HepG2 (cell line): ENCODE measurements around the gene ALG8. TPM values are rescaled to one million over a fixed set of nuclear protein-coding genes. Genes with fewer than 3 reads are reported as not detected.

Source experiments
- HDAC2 ChIP-seq: sonication (generic); formaldehyde crosslinking; IDR thresholded peaks from 2 replicates; pipeline ENCODE4 v1.4.0; 2020; ENCODE audit warnings: missing genetic modification reagents
- MATR3 ChIP-seq: sonication (generic); formaldehyde crosslinking; IDR thresholded peaks from 2 replicates; pipeline ENCODE4 v1.4.0; 2020; ENCODE audit warnings: missing genetic modification reagents
- MXI1 ChIP-seq: IDR thresholded peaks from 3 replicates; pipeline ENCODE4 v1.6.1; 2012; ENCODE audit warnings: low read depth, low read length, inconsistent platforms, borderline replicate concordance
- NR2C2 ChIP-seq: sonication (generic); formaldehyde crosslinking; IDR thresholded peaks from 2 replicates; pipeline ENCODE4 v1.4.0; 2020; ENCODE audit warnings: missing genetic modification reagents, mild to moderate bottlenecking, moderate library complexity, borderline replicate concordance
- RFX1 ChIP-seq: fragments of 450-650 bp; IDR thresholded peaks from 2 replicates; pipeline ENCODE4 v1.6.1; 2017
- RXRB ChIP-seq: IDR thresholded peaks from 2 replicates; pipeline ENCODE4 v1.6.1; 2016; ENCODE audit warnings: borderline replicate concordance, missing genetic modification reagents, missing compliant biosample characterization
- SAFB2 ChIP-seq: sonication (generic); formaldehyde crosslinking; IDR thresholded peaks from 2 replicates; pipeline ENCODE4 v1.5.1; 2020; ENCODE audit warnings: missing genetic modification reagents, low read depth, mild to moderate bottlenecking, borderline replicate concordance
- SIX4 ChIP-seq: sonication (generic); formaldehyde crosslinking; IDR thresholded peaks from 2 replicates; pipeline ENCODE4 v1.4.0; 2020; ENCODE audit warnings: missing genetic modification reagents
- SNRNP70 ChIP-seq: fragments of 200-400 bp; formaldehyde crosslinking; IDR thresholded peaks from 2 replicates; pipeline ENCODE4 v1.6.1; 2017; ENCODE audit warnings: mild to moderate bottlenecking, low read depth, low read length, moderate library complexity
- YEATS2 ChIP-seq: sonication (generic); formaldehyde crosslinking; IDR thresholded peaks from 2 replicates; pipeline ENCODE4 v1.4.0; 2020; ENCODE audit warnings: missing genetic modification reagents, borderline replicate concordance
- ZBTB7A ChIP-seq: sonication (generic); formaldehyde crosslinking; IDR thresholded peaks from 2 replicates; pipeline ENCODE4 v1.8.0; 2022; ENCODE audit warnings: mild to moderate bottlenecking, missing genetic modification reagents
- ZFP36L2 ChIP-seq: sonication (generic); formaldehyde crosslinking; IDR thresholded peaks from 2 replicates; pipeline ENCODE4 v1.4.0; 2020; ENCODE audit warnings: missing genetic modification reagents
- ZMYM3 ChIP-seq: sonication (generic); formaldehyde crosslinking; IDR thresholded peaks from 2 replicates; pipeline ENCODE4 v1.5.1; 2020; ENCODE audit warnings: mild to moderate bottlenecking, missing genetic modification reagents
- ZNF138 ChIP-seq: sonication (generic); formaldehyde crosslinking; IDR thresholded peaks from 2 replicates; pipeline ENCODE4 v1.5.0; 2020; ENCODE audit warnings: mild to moderate bottlenecking, low read depth, missing genetic modification reagents
- ZNF326 ChIP-seq: sonication (generic); formaldehyde crosslinking; IDR thresholded peaks from 2 replicates; pipeline ENCODE4 v1.4.0; 2020; ENCODE audit warnings: missing genetic modification reagents, borderline replicate concordance
- ZNF337 ChIP-seq: sonication (generic); formaldehyde crosslinking; IDR thresholded peaks from 2 replicates; pipeline ENCODE4 v1.5.1; 2020; ENCODE audit warnings: missing genetic modification reagents, low read depth, mild to moderate bottlenecking, borderline replicate concordance
- ZNF563 ChIP-seq: sonication (generic); formaldehyde crosslinking; IDR thresholded peaks from 2 replicates; pipeline ENCODE4 v1.8.0; 2022; ENCODE audit warnings: mild to moderate bottlenecking, moderate library complexity, missing genetic modification reagents
- ZNF670 ChIP-seq: sonication (generic); formaldehyde crosslinking; IDR thresholded peaks from 2 replicates; pipeline ENCODE4 v1.8.0; 2022; ENCODE audit warnings: mild to moderate bottlenecking, missing genetic modification reagents, borderline replicate concordance
- polyA plus RNA-seq, 8 experiments: library from polyadenylated mRNA; depleted of rRNA in 3 of 8; stranded (reverse) in 7 of 8; unstranded in 1 of 8; fragments of >200 nt; fragmentation: Illumina TruSeq in 4 of 8; extraction: Trizol in 4 of 8; gene quantifications; 2 replicates each; pipeline versions ENCODE4 v1.2.1 to v1.2.3, GENCODE V29; 2011 to 2016; ENCODE audit warnings: low read depth in 4 of 8, missing spikeins in 1 of 8, mixed read lengths in 1 of 8; ENCODE audit not compliant: insufficient read depth in 1 of 8
- total RNA-seq, 5 experiments: library from RNA; depleted of rRNA; stranded (reverse); fragments of >200 nt; fragmentation: Illumina TruSeq; extraction: Trizol; gene quantifications; 2 replicates each; pipeline ENCODE4 v1.2.3, GENCODE V29; 2016; ENCODE audit warnings: low read depth in 1 of 5
- TF ChIP-seq, protein P1 (sequence below): sonication (generic); formaldehyde crosslinking; IDR thresholded peaks from 2 replicates; pipeline ENCODE4 v1.5.0; 2020; ENCODE audit warnings: mild to moderate bottlenecking, missing genetic modification reagents
- TF ChIP-seq, protein P2 (sequence below), 2 experiments: IDR thresholded peaks; 2 replicates each; pipeline ENCODE4 v1.6.1; 2011 to 2012; ENCODE audit warnings: low read length in 2 of 2, borderline replicate concordance in 1 of 2, low read depth in 1 of 2, mild to moderate bottlenecking in 1 of 2, moderate library complexity in 1 of 2

Gene ALG8
- total and polyA plus RNA-seq, 2 of the 13 experiments (the other 11 are each of a cell fraction or from before 2014, with no cell fraction given), result 75.8 to 88.0 TPM

DNA sequence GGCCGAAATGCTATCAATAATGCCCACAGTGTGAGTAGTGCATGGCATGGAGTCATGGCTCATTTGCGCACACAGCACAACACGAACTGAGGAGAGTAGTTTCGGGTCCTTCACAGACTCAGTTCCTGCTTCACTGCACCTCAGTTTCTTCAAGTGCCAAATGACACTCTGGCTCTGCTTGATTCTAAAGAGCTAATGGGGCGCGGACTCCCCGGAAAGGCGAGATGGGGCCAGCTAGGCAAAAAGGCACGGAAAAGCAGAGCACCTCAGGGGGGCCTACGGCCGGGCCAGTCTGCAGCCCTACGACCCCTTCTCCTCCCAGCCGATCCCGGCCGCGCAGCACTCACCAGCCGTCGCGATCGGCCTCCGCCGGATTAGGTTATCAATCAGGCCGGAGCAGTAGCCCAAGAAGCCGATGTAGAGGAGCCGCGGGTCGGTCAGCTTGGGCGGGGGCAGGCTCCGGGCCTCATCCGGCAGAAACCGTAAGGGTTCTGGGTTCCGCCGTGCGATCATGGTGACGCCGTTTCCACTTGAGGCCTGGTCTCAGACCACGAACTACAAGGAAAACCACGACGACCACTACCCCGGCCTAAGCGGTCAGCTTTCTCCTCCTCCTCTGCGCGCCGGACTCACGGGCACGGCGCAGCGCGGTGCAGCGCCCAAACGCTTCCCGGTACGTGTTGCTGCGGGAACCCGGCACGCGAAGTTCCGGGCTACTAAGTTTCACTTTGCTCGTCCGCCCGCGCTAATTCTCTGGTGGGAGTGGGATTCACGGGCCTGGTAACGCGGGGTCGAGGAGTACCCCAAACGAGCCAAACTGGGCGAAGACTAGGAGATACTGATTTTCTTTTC, 60.0 kb downstream of the ALG8 start, which contains the start of gene NDUFC2 (continued):
- TF ChIP-seq NR2C2 (CRISPR knock-in tag) (peak; percentile 81), ZNF337 (CRISPR knock-in tag) (peak; percentile 86; the same call in 1 of the 2 replicates), ZNF326 (CRISPR knock-in tag) (no peak), ZNF138 (no peak), ZNF563 (CRISPR knock-in tag) (peak; percentile 93), HDAC2 (CRISPR knock-in tag) (peak; percentile 92), ZFP36L2 (peak; percentile 87; the same call in 1 of the 2 replicates), RFX1 (no peak), ZMYM3 (CRISPR knock-in tag) (peak; percentile 92), SNRNP70 (no peak), SIX4 (CRISPR knock-in tag) (peak; percentile 62; the same call in 1 of the 2 replicates), ZNF670 (CRISPR knock-in tag) (peak; percentile 84; the same call in 1 of the 2 replicates), SAFB2 (peak; percentile 79; the same call in 1 of the 2 replicates), MXI1 (peak; percentile 57; the same call in 2 of the 3 replicates), MATR3 (CRISPR knock-in tag) (no peak), RXRB (CRISPR knock-in tag) (peak; percentile 66; the same call in 1 of the 2 replicates), YEATS2 (peak; percentile 93), ZBTB7A (CRISPR knock-in tag) (peak; percentile 88; the same call in 1 of the 2 replicates)
- TF ChIP-seq, protein P1, sequence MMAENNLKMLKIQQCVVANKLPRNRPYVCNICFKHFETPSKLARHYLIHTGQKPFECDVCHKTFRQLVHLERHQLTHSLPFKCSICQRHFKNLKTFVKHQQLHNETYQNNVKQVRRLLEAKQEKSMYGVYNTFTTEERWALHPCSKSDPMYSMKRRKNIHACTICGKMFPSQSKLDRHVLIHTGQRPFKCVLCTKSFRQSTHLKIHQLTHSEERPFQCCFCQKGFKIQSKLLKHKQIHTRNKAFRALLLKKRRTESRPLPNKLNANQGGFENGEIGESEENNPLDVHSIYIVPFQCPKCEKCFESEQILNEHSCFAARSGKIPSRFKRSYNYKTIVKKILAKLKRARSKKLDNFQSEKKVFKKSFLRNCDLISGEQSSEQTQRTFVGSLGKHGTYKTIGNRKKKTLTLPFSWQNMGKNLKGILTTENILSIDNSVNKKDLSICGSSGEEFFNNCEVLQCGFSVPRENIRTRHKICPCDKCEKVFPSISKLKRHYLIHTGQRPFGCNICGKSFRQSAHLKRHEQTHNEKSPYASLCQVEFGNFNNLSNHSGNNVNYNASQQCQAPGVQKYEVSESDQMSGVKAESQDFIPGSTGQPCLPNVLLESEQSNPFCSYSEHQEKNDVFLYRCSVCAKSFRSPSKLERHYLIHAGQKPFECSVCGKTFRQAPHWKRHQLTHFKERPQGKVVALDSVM (CRISPR knock-in tag), result peak; percentile 76
- TF ChIP-seq, protein P2, sequence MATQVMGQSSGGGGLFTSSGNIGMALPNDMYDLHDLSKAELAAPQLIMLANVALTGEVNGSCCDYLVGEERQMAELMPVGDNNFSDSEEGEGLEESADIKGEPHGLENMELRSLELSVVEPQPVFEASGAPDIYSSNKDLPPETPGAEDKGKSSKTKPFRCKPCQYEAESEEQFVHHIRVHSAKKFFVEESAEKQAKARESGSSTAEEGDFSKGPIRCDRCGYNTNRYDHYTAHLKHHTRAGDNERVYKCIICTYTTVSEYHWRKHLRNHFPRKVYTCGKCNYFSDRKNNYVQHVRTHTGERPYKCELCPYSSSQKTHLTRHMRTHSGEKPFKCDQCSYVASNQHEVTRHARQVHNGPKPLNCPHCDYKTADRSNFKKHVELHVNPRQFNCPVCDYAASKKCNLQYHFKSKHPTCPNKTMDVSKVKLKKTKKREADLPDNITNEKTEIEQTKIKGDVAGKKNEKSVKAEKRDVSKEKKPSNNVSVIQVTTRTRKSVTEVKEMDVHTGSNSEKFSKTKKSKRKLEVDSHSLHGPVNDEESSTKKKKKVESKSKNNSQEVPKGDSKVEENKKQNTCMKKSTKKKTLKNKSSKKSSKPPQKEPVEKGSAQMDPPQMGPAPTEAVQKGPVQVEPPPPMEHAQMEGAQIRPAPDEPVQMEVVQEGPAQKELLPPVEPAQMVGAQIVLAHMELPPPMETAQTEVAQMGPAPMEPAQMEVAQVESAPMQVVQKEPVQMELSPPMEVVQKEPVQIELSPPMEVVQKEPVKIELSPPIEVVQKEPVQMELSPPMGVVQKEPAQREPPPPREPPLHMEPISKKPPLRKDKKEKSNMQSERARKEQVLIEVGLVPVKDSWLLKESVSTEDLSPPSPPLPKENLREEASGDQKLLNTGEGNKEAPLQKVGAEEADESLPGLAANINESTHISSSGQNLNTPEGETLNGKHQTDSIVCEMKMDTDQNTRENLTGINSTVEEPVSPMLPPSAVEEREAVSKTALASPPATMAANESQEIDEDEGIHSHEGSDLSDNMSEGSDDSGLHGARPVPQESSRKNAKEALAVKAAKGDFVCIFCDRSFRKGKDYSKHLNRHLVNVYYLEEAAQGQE (IDR thresholded peaks at IDR 0.05; ENCODE audit: borderline replicate concordance in 1 of 2, low read depth in 1 of 2, low read length in 2 of 2), result peak in 1 of 2 experiments; percentile 78; a peak in 2 of 4 replicates
